K562 (cell line): Measurements from ENCODE around the gene CCDC85C.

Source experiments
- HNRNPH1 ChIP-seq: fragments of 200-400 bp; formaldehyde crosslinking; optimal IDR thresholded peaks from 2 replicates; pipeline ENCODE3; 2017; ENCODE audit warnings: low read depth, mild to moderate bottlenecking, low read length, moderate library complexity
- KDM1A ChIP-seq, 2 experiments: fragments of 450-650 bp; IDR thresholded peaks; 2 replicates each; pipeline ENCODE4 v1.6.1; 2016; ENCODE audit warnings: mild to moderate bottlenecking in 2 of 2
- NFRKB ChIP-seq: fragments of 450-650 bp; IDR thresholded peaks from 2 replicates; pipeline ENCODE4 v1.6.1; 2016; ENCODE audit warnings: low read depth
- POLR2A ChIP-seq: fragments of 450-650 bp; conservative IDR thresholded peaks from 2 replicates; pipeline ENCODE4 v1.6.1; 2016
- RFX5 ChIP-seq: IDR thresholded peaks from 2 replicates; pipeline ENCODE4 v1.6.1; 2011; ENCODE audit warnings: low read depth, mild to moderate bottlenecking, improper control_type of control experiment, low read length
- ZFP36 ChIP-seq: fragments of 150-350 bp; IDR thresholded peaks from 2 replicates; pipeline ENCODE4 v1.6.1; 2018; ENCODE audit warnings: low read length, low read depth; ENCODE audit not compliant: partially characterized antibody
- ZNF134 ChIP-seq: fragments of 250-450 bp; sonication (Bioruptor Pico); conservative IDR thresholded peaks from 2 replicates; pipeline ENCODE4 v1.4.0; 2020
- TF ChIP-seq, protein P1 (sequence below), 3 experiments: IDR thresholded peaks in 2 of 3; conservative IDR thresholded peaks in 1 of 3; 2 replicates each; pipeline ENCODE4 v1.5.1; 2011 to 2012; ENCODE audit warnings: low read length in 3 of 3, mild to moderate bottlenecking in 3 of 3, control low read depth in 2 of 3, improper control_type of control experiment in 1 of 3, inconsistent platforms in 1 of 3, low read depth in 1 of 3, mixed read lengths in 1 of 3, moderate library complexity in 1 of 3; ENCODE audit not compliant: insufficient read depth in 2 of 3

DNA sequence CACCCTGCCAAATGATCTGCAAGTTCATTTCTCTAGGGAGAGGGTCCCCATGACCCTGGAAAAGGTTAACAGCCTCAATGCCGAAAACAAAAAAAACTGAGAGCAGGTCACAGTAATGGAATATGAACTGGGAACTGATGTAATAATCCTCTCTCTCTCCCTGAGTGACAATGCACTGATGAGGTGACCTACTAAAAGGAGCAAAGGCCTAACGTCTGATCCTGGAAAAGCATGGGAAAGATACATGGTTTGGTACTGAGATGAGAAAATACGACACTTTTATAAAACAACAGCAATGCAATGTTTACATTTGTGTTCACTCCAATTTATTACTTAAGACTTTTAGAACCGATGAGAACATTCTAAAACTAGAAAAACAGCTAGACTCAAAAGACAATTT lies 151.0 kb downstream of the CCDC85C start:
- TF ChIP-seq HNRNPH1 (no peak), NFRKB (no peak), POLR2A (no peak), ZFP36 (no peak), KDM1A (IDR thresholded peaks at IDR 0.05) (no peak), ZNF134 (CRISPR knock-in tag) (no peak), RFX5 (no peak)
- TF ChIP-seq, protein P1, sequence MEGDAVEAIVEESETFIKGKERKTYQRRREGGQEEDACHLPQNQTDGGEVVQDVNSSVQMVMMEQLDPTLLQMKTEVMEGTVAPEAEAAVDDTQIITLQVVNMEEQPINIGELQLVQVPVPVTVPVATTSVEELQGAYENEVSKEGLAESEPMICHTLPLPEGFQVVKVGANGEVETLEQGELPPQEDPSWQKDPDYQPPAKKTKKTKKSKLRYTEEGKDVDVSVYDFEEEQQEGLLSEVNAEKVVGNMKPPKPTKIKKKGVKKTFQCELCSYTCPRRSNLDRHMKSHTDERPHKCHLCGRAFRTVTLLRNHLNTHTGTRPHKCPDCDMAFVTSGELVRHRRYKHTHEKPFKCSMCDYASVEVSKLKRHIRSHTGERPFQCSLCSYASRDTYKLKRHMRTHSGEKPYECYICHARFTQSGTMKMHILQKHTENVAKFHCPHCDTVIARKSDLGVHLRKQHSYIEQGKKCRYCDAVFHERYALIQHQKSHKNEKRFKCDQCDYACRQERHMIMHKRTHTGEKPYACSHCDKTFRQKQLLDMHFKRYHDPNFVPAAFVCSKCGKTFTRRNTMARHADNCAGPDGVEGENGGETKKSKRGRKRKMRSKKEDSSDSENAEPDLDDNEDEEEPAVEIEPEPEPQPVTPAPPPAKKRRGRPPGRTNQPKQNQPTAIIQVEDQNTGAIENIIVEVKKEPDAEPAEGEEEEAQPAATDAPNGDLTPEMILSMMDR (IDR thresholded peaks at IDR 0.05 in 2 of 3, conservative IDR thresholded peaks at IDR 0.05 in 1 of 3; ENCODE audit: insufficient read depth in 2 of 3, low read depth in 1 of 3, low read length in 3 of 3) = no peak
